T-cell (primary cell): Measurements from ENCODE around the gene EMP3. TPM values are rescaled to one million over a fixed set of nuclear protein-coding genes. Genes with fewer than 3 reads are reported as not detected.

ENCODE experiments used
- ATAC-seq, 4 experiments: fragments of 200-7000 bp in 3 of 4; fragments of 150-1000 bp in 1 of 4; cut with Tn5 transposase; replicated peaks in 1 of 4; 1 replicate in 3 of 4; 2 replicates in 1 of 4; pipeline ENCODE4 v1.10.0; 2021; ENCODE audit warnings: moderate library complexity in 3 of 4, mild to moderate bottlenecking in 2 of 4, moderate number of reproducible peaks in 1 of 4
- CTCF ChIA-PET, 2 donors: fragments of 300-600 bp; sonication (Branson Sonifier 250); formaldehyde crosslinking; loops; one replicate each; lab custom pipeline; 2022; ENCODE audit warnings: antibody characterized with exemption in 2 of 2; lab: Charles Lee
- POLR2A ChIA-PET, 2 donors: fragments of 300-600 bp; sonication (Branson Sonifier 250); formaldehyde crosslinking; loops; one replicate each; lab custom pipeline; 2022; ENCODE audit warnings: antibody characterized with exemption in 2 of 2; lab: Charles Lee
- DNase-seq, 35 experiments: peaks; one replicate each; pipeline versions ENCODE4 v3.0.0 to v3.0.0-alpha.2; 2013 to 2023
- H3K27ac ChIP-seq: one replicate; pipeline ENCODE4 v1.5.1; 2013; ENCODE audit warnings: low read length
- H3K27me3 ChIP-seq, 2 experiments: replicated peaks in 1 of 2; 1 replicate in 1 of 2; 2 replicates in 1 of 2; pipeline versions ENCODE4 v1.6.1 to v1.7.0; 2013; ENCODE audit warnings: low read length in 1 of 2, mixed read lengths in 1 of 2; ENCODE audit not compliant: control insufficient read depth in 2 of 2, insufficient read depth in 2 of 2; ENCODE audit errors: extremely low read depth in 1 of 2
- H3K36me3 ChIP-seq, 2 donors: 1 replicate in 1 of 2; 2 replicates in 1 of 2; pipeline versions ENCODE4 v1.6.1 to v1.7.0; 2013; ENCODE audit warnings: low read length in 1 of 2; ENCODE audit not compliant: control insufficient read depth in 2 of 2, insufficient read depth in 1 of 2; ENCODE audit errors: extremely low read depth in 1 of 2
- H3K4me1 ChIP-seq, 2 experiments: 1 replicate in 1 of 2; 2 replicates in 1 of 2; pipeline versions ENCODE4 v1.6.1 to v1.7.0; 2013; ENCODE audit warnings: low read length in 2 of 2, mixed read lengths in 1 of 2; ENCODE audit not compliant: insufficient read depth in 2 of 2, control insufficient read depth in 1 of 2; ENCODE audit errors: extremely low read depth in 1 of 2
- H3K4me3 ChIP-seq, 2 donors: 1 replicate in 1 of 2; 2 replicates in 1 of 2; pipeline versions ENCODE4 v1.5.1 to v1.7.0; 2013; ENCODE audit warnings: mild to moderate bottlenecking in 2 of 2, low read length in 1 of 2, moderate library complexity in 1 of 2; ENCODE audit not compliant: control insufficient read depth in 1 of 2; ENCODE audit errors: extremely low read depth in 1 of 2
- H3K9me3 ChIP-seq: 2 replicates; pipeline ENCODE4 v1.7.0; 2013
- H3K27ac Mint-ChIP-seq, 2 donors: one replicate each; pipeline ENCODE4 v1.8.0; 2020 to 2021; ENCODE audit warnings: mild to moderate bottlenecking in 2 of 2, mixed read lengths in 2 of 2
- H3K27me3 Mint-ChIP-seq, 2 donors: one replicate each; pipeline ENCODE4 v1.8.0; 2021 to 2022; ENCODE audit warnings: mixed read lengths in 2 of 2
- H3K36me3 Mint-ChIP-seq: one replicate; pipeline ENCODE4 v1.8.0; 2021; ENCODE audit warnings: mixed read lengths
- H3K4me1 Mint-ChIP-seq, 3 donors: one replicate each; pipeline ENCODE4 v1.8.0; 2020 to 2022; ENCODE audit warnings: mixed read lengths in 3 of 3, mild to moderate bottlenecking in 1 of 3
- H3K4me3 Mint-ChIP-seq, 3 donors: one replicate each; pipeline ENCODE4 v1.8.0; 2020 to 2022; ENCODE audit warnings: mild to moderate bottlenecking in 3 of 3, mixed read lengths in 3 of 3, moderate library complexity in 3 of 3
- H3K9me3 Mint-ChIP-seq, 3 donors: one replicate each; pipeline ENCODE4 v1.8.0; 2020 to 2022; ENCODE audit warnings: mixed read lengths in 3 of 3
- WGBS: methylation state at CpG from one replicate; pipeline ENCODE4 v1.1.5; 2013; ENCODE audit warnings: missing lambda C conversion rate; ENCODE audit not compliant: insufficient coverage; 5-methylcytosine and 5-hydroxymethylcytosine counted together
- total RNA-seq, 35 experiments: library from RNA in 6 of 35; stranded (reverse) in 6 of 35; fragments of 120-200 nt in 1 of 35; gene quantifications; one replicate each; pipeline versions ENCODE4 v1.2.1 to v1.2.4 and lab custom pipeline; 2013 to 2026

The EMP3 gene, protein sequence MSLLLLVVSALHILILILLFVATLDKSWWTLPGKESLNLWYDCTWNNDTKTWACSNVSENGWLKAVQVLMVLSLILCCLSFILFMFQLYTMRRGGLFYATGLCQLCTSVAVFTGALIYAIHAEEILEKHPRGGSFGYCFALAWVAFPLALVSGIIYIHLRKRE
- total RNA-seq, result 100 to 1,000 TPM; 180 to 373 (median 361) TPM
- 135 TPM for total RNA-seq (2013)
- total RNA-seq (lab: John Stamatoyannopoulos, UW), result 70.3 to 336 (median 135) reads per million in 29 experiments

DNA sequence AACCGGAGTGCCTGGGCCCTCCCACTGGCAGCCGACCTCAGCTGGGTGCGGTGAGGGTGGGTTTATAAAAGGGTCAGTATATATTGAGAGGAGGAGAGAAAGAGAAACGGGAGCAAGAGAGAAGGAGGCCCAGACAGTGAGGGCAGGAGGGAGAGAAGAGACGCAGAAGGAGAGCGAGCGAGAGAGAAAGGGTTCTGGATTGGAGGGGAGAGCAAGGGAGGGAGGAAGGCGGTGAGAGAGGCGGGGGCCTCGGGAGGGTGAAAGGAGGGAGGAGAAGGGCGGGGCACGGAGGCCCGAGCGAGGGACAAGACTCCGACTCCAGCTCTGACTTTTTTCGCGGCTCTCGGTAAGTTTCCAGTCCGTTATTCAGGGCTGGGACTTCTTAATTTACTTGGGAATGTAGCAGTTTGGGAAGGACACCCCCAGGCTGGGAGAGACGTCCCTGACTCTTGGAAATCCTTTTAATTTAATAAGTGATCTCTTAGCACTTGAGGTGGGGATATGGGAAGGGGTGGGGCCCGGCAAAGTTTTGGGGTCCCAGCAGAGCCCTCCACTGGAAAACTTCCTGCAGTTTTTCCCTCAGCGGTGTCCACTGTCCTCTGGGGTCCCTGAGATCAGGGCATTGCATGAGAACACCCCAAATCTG lies at the start of gene EMP3:
Gene EMP3 (plus strand): TSS at position 288 of the 646 bp plus-strand sequence. CDS start 1,293 bp downstream, outside the sequence.
- ChIA-PET POLR2A (interaction anchor here in 1 of 2 donors (0.5 to 0.6 kb wide), 2 partner anchors 39 to 89 kb away, joined by 5 to 9 read pairs; partner anchors contain the start of genes SYNGR4 and TMEM143), CTCF (interaction anchor here in 1 of 2 donors (2.5 kb wide), 1 partner anchor 8 kb away, joined by 24 read pairs; no protein-coding TSS in a partner anchor)
- Mint-ChIP-seq H3K27me3 (no peaks in the 10 kb centered on the region), H3K4me1 (peaks cover 84 to 91% (median 88%) of the 10 kb centered on the region in 3 donors), H3K4me3 (peak within 1 kb of the TSS; percentile 90 to 96 (median 93)), H3K27ac (peak within 1 kb of the TSS; percentile 99 to 100), H3K9me3 (no peaks in the 10 kb centered on the region), H3K36me3 (peaks cover 32% of the 10 kb centered on the region)
- Histone ChIP-seq H3K27me3 (no peaks in the 10 kb centered on the region), H3K27ac (peak within 1 kb of the TSS; percentile 100), H3K4me3 (peak within 1 kb of the TSS; percentile 84 to 98), H3K4me1 (peaks cover 52 to 89% of the 10 kb centered on the region in 2 experiments), H3K9me3 (no peaks in the 10 kb centered on the region), H3K36me3 (peaks cover 0 to 30% of the 10 kb centered on the region in 2 donors)
- under 1% methylated on average over 15 of the region's 22 CpGs for WGBS
- DNase-seq (peak; percentile 64 to 90 (median 84)), ATAC-seq (peak; percentile 34 to 42 (median 42))

- H3K4me3 ChIP-seq, result no peak overlapping the region
- WGBS, result 67% methylated on average over 6 of the region's 9 CpGs
- POLR2A ChIA-PET, result no interaction called here
- no peaks in the 10 kb centered on the region for H3K36me3 Mint-ChIP-seq
- H3K9me3 Mint-ChIP-seq, result peaks cover 0 to 3% (median 0%) of the 10 kb centered on the region in 3 donors
- no peak for ATAC-seq
- H3K4me1 ChIP-seq, result no peaks in the 10 kb centered on the region
- H3K27ac Mint-ChIP-seq, result no peak overlapping the region
- no peak for DNase-seq
- no peaks in the 10 kb centered on the region for H3K36me3 ChIP-seq
- H3K27me3 Mint-ChIP-seq, result peaks cover under 1 to 2% of the 10 kb centered on the region in 2 donors
- H3K4me3 Mint-ChIP-seq, result no peak overlapping the region
- peaks cover 0 to 12% of the 10 kb centered on the region in 2 experiments for H3K27me3 ChIP-seq
- H3K4me1 Mint-ChIP-seq, result no peaks in the 10 kb centered on the region
- no peaks in the 10 kb centered on the region for H3K9me3 ChIP-seq
- no peak overlapping the region for H3K27ac ChIP-seq
- CTCF ChIA-PET, result no interaction called here
Measured at GRCh38 chr19:48279747-48280146, 45.6 kb upstream of the EMP3 start.

DNA sequence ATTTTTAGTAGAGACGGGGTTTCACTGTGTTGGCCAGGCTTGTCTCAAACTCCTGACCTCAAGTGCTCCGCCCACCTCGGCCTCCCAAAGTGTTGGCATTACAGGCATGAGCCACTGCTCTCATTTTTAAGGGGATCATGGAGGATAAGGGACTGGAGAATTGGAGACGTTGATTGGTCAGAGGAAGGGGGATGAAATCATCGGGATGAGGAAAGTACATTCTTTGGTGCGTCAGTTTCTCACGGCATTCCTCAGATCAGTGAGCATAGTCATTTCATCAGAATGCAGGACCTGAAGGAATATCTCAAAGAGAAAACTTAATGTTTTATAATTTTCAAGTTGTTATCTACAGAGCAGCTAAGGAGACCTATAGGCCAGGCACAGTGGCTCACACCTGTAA lies 41.4 kb upstream of the EMP3 start:
- peaks cover 3% of the 10 kb centered on the region for H3K36me3 Mint-ChIP-seq
- H3K4me3 ChIP-seq, result no peak overlapping the region
- H3K27me3 ChIP-seq, result peaks cover 0 to 15% of the 10 kb centered on the region in 2 experiments
- POLR2A ChIA-PET, result no interaction called here
- ATAC-seq (no peak), DNase-seq (no peak)
- CTCF ChIA-PET, result no interaction called here
- H3K27me3 Mint-ChIP-seq, result peaks cover 9 to 13% of the 10 kb centered on the region in 2 donors
- H3K4me1 Mint-ChIP-seq, result no peaks in the 10 kb centered on the region
- no peak overlapping the region for H3K27ac Mint-ChIP-seq
- no peaks in the 10 kb centered on the region for H3K36me3 ChIP-seq
- no peak overlapping the region for H3K4me3 Mint-ChIP-seq
- H3K9me3 ChIP-seq, result no peaks in the 10 kb centered on the region
- 80% methylated on average over 4 of the region's 7 CpGs for WGBS
- H3K27ac ChIP-seq, result no peak overlapping the region
- peaks cover 5 to 14% (median 11%) of the 10 kb centered on the region in 3 donors for H3K9me3 Mint-ChIP-seq
- H3K4me1 ChIP-seq, result no peaks in the 10 kb centered on the region

DNA sequence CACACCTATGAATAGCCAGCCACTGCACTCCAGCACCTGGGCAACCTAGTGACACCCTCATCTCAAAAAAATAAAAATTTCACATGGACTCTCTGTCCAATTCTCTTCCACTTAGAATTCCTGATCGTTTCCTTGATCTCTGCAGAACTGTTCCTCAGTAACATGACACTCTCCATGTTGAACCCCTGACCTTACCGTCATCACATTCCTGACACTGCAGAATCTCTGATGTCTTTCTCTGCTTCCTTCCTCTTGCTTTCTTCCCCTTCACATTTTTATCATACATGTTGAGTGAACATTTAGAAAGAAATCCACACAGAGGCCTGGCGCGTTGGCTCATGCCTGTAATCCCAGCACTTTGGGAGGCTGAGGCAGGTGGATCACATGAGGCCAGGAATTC lies 40.5 kb upstream of the EMP3 start:
- CTCF ChIA-PET, result no interaction called here
- H3K9me3 ChIP-seq, result no peaks in the 10 kb centered on the region
- H3K4me1 ChIP-seq, result no peaks in the 10 kb centered on the region
- Mint-ChIP-seq H3K4me3 (no peak overlapping the region), H3K36me3 (peaks cover 3% of the 10 kb centered on the region), H3K27me3 (peaks cover 9 to 13% of the 10 kb centered on the region in 2 donors), H3K27ac (no peak overlapping the region), H3K4me1 (no peaks in the 10 kb centered on the region), H3K9me3 (peaks cover 5 to 14% (median 11%) of the 10 kb centered on the region in 3 donors)
- POLR2A ChIA-PET, result no interaction called here
- no peak overlapping the region for H3K27ac ChIP-seq
- DNase-seq, result no peak
- no peak for ATAC-seq
- 70% methylated on average over 1 of the region's 4 CpGs for WGBS
- no peak overlapping the region for H3K4me3 ChIP-seq
- no peaks in the 10 kb centered on the region for H3K36me3 ChIP-seq
- H3K27me3 ChIP-seq, result peaks cover 0 to 15% of the 10 kb centered on the region in 2 experiments

DNA sequence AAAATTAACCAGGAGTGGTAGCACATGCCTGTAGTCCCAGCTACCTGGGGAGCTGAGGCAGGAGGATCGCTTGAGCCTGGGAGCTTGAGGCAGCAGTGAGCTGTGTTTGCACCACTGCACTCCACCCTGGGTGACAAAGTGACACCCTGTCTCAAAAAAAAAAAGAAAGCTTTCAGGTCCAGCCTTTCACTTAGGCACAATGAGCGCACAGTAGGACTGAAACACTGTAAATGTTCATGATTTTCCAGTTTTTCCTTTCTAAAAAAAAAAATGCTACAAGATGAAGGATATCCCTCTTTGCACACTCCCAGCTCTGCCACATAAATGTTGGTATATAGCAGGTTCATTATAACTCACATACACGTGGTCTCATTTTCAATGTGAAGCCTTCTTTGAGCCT lies 37.6 kb upstream of the EMP3 start:
- ATAC-seq (no peak), DNase-seq (no peak)
- H3K36me3 Mint-ChIP-seq, result peaks cover 3% of the 10 kb centered on the region
- no peak overlapping the region for H3K4me3 Mint-ChIP-seq
- ChIA-PET CTCF (no interaction called here), POLR2A (interaction anchor here in 1 of 2 donors (0.6 kb wide), 1 partner anchor 324 kb away, joined by 7 read pairs; no protein-coding TSS in a partner anchor)
- H3K27ac ChIP-seq, result no peak overlapping the region
- peaks cover 0 to 7% (median 4%) of the 10 kb centered on the region in 3 donors for H3K4me1 Mint-ChIP-seq
- WGBS, result 89% methylated on average over 1 of the region's 3 CpGs
- peaks cover 12 to 13% of the 10 kb centered on the region in 2 donors for H3K27me3 Mint-ChIP-seq
- H3K9me3 Mint-ChIP-seq, result peaks cover 5 to 14% (median 11%) of the 10 kb centered on the region in 3 donors
- H3K4me1 ChIP-seq, result peaks cover 3 to 10% of the 10 kb centered on the region in 2 experiments
- no peak overlapping the region for H3K4me3 ChIP-seq
- no peak overlapping the region for H3K27ac Mint-ChIP-seq
- peaks cover 0 to 32% of the 10 kb centered on the region in 2 experiments for H3K27me3 ChIP-seq
- no peaks in the 10 kb centered on the region for H3K9me3 ChIP-seq
- H3K36me3 ChIP-seq, result no peaks in the 10 kb centered on the region

GRCh38 chr19:48290401-48290770 lies 35.0 kb upstream of the EMP3 start:
- 0% methylated on average over 2 of the region's 10 CpGs for WGBS

More at GRCh38 chr19:48290401-48290770, 35.0 kb upstream of the EMP3 start:
- ATAC-seq (no peak), DNase-seq (no peak)
- H3K4me1 ChIP-seq, result peaks cover 3 to 10% of the 10 kb centered on the region in 2 experiments
- CTCF ChIA-PET, result interaction anchor here in 1 of 2 donors (0.6 to 0.8 kb wide), 2 partner anchors 9 to 26 kb away, joined by 3 to 4 read pairs; no protein-coding TSS in a partner anchor
- H3K36me3 ChIP-seq, result no peaks in the 10 kb centered on the region
- peaks cover 5 to 12% (median 11%) of the 10 kb centered on the region in 3 donors for H3K9me3 Mint-ChIP-seq
- POLR2A ChIA-PET, result no interaction called here
- H3K27ac Mint-ChIP-seq, result no peak overlapping the region
- H3K9me3 ChIP-seq, result no peaks in the 10 kb centered on the region
- no peak overlapping the region for H3K4me3 ChIP-seq
- peak overlapping the region in 1 of 3 donors; percentile 68 for H3K4me3 Mint-ChIP-seq
- H3K4me1 Mint-ChIP-seq, result peaks cover 0 to 7% (median 4%) of the 10 kb centered on the region in 3 donors
- peaks cover 0 to 41% of the 10 kb centered on the region in 2 experiments for H3K27me3 ChIP-seq
- peaks cover 3% of the 10 kb centered on the region for H3K36me3 Mint-ChIP-seq
- peaks cover 8 to 11% of the 10 kb centered on the region in 2 donors for H3K27me3 Mint-ChIP-seq
- H3K27ac ChIP-seq, result no peak overlapping the region
